CD4-positive, alpha-beta T cell treated with Interleukin-4 for 1 hour (primary cell): ENCODE results near the gene PLA2G15.
"Not testable (repeated sequence)": the region's sequence is repeated elsewhere in the genome, so short reads cannot be mapped to it uniquely, and the experiment has no call there.

ENCODE experiments used
- DNase-seq, 2 donors: peaks; one replicate each; pipeline ENCODE4 v3.0.0-alpha.2; 2020 to 2022

Gene PLA2G15

DNA sequence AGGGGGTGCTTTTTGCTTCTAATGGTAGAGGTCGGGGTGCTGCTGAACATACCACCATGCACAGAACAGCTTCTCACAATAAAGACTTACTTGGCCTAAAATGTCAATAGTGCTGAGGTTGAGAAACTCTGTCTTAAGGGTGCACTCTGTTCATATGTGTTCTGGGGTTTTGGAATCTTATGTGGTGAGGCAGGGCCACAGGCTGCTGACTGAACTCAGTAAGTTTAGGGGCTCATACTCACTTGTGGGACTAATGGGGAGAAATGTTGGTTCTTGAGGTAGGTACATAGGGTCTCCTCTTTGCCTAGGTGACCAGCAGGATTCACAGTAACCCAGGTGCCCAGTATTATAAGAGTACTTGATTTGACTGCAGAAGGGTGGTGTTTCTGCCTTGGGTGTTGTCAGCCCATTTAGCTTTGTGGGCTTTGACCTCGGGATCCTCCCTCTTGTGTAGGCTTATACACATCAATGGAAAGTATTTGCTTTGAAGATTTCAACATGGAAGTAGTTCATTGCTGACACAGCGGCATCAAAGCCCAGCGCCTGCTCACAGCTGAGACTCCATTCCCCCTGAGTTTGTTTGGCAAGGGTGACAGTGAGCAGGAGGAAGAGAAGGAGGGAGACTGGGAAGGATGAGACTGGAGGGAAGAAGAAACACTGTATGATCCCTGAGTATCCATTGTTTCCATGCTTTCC, 36.3 kb downstream of the PLA2G15 start:
- peak in 1 of 2 donors; percentile 44 for DNase-seq

- no peak for DNase-seq
These were observed 36.9 kb downstream of the PLA2G15 start for GRCh38 chr16:68282064-68282452.

- no peak for DNase-seq
These were observed 38.2 kb downstream of the PLA2G15 start for GRCh38 chr16:68283346-68283745.

DNA sequence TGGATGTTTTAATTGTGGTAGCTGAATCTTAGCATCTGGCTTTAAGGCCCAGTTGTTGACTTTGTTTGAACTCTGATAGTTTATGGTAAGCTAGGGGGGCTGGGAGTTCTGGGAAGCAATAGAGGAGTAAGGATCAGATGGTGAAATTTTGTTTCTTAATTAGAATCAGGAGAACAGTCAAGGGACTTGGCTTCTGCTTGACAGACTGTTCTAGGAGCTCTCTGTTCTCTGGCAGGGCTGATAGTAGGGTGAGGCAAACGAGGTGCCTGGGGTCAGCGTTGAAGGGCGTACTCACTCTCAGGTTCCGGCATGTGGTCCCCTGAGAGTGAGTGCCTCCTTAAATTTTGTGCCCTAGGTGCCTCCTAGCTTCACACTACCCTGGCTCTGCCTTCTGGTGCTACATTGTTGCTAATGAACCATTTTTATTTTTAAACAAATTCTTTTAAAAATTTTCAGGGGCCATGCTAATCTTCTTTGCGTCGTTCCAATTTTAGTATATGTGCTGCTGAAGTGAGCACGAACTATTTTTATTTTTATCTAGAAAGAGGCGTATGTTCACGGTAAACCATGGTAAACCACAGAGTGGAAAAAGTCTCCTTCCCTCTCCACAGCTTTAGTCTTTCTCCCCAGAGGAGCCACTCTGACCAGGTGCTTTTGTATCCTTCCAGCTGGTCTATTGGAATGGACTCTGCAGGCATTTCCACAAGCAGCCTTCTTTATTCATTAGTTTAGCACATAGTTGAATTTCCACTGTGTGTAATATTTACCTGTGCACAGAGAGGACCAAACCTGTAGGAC, 38.8 kb downstream of the PLA2G15 start:
- DNase-seq = peak in 1 of 2 donors; percentile 38

- DNase-seq = peak in 1 of 2 donors; percentile 55
These were observed 39.7 kb downstream of the PLA2G15 start for GRCh38 chr16:68284847-68285246.

GRCh38 chr16:68285683-68286082, 40.5 kb downstream of the PLA2G15 start:
- no peak for DNase-seq

DNA sequence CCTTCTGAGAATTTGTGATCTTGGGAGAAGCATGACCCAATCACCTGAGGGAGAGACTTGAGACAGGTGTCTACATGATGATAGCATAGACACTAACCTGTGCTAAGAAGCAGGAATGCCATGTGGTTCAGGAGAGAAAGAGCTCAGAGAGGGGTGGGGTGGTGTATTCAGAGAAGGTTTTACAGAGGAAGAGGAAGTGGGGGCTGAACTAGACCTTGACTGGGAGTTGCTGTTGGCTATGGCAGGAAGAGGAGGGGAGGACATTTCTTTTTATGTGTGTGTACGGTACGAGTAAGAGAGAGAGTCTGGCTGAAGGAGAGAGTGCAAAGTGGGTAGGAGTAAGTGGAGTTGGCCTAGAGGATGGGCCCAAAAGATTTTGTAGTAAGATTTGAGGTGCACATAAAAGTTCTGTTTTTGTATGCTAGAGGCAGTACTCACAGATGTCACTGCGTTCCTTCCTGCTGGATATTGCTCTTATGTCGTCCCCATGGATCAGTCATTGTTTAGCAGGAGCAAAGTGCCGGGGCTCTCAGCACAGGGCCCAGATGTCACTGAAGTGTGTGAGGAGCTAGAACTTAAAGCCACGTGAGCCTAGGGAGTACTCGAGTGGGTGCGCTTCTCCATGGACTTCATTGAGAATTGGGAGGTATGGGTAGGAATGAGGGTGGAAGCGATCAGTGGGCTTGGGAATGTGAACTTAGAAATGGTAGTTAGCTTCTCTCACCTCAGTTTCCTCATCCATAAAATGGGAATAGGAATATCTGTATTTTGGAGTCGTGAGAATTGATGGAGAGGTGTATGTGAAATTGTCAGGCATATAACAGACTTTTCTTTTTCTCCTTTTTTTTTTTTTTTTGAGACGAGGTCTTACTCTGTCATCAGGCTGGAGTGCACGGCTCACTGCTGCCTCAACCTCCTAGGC, 41.2 kb downstream of the PLA2G15 start:
- DNase-seq = peak; percentile 29 to 67

DNA sequence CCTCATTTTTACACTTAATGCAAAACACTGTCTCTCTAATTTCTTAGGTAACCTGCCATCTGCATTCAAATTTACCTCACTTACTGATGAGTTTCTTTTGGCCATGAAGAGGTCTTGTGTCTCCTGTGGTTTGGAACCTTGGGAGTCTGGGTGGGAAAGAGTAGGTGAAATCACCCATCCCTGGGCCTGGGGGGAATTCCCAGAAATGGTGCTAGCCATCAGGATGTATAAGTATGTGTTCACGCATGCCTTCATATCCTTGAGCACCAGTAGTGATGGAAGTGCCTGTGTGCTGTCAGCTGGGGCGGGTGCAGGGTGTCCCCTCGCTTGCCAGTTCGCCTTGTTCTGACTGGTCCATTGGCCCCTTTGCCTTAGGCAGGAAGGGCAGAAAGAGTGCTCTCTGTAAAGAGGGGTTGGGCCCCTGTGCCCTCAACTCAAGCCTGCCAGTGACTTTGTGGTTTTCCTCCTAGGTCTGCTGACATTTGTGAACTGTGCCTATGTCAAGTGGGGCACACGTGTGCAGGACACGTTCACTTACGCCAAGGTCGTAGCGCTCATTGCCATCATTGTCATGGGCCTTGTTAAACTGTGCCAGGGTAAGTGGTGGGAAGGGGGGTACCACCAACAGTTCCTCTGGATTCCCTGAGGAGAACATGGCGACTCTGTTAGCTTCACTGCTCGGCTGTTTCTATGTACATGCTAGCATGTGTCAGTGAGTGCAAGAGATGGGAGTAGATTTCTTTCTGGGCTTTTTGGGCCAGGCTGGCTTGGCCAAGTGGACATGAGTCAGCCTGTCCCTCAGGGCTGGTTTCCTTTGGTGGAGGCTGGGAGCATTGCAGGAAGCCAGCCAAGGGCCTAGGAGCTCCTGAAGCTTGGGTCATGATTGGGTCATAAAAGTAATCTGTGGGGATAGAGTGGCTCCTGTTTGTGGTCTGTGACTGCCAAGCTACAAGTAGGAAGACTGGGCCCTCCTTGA, 42.4 kb downstream of the PLA2G15 start:
- peak; percentile 50 to 65 for DNase-seq

- no peak for DNase-seq
These were observed 43.1 kb downstream of the PLA2G15 start for GRCh38 chr16:68288252-68288650.

DNA sequence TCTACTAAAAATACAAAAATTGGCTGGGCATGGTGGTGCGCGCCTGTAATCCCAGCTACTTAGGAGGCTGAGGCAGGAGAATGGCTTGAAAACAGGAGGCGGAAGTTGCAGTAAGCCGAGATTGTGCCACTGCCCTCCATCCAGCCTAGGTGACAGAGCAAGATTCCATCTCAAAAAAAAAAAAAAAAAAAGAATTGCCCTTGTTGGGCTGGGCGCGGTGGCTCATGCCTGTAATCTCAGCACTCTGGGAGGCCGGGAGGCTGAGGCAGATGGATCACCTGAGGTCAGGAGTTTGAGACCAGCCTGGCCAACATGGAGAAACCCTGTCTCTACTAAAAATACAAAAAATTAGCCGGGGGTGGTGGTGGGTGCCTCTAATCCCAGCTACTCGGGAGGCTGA, 43.6 kb downstream of the PLA2G15 start:
- DNase-seq = not testable (repeated sequence)

GRCh38 chr16:68289202-68289601, 44.0 kb downstream of the PLA2G15 start:
- DNase-seq = no peak

DNA sequence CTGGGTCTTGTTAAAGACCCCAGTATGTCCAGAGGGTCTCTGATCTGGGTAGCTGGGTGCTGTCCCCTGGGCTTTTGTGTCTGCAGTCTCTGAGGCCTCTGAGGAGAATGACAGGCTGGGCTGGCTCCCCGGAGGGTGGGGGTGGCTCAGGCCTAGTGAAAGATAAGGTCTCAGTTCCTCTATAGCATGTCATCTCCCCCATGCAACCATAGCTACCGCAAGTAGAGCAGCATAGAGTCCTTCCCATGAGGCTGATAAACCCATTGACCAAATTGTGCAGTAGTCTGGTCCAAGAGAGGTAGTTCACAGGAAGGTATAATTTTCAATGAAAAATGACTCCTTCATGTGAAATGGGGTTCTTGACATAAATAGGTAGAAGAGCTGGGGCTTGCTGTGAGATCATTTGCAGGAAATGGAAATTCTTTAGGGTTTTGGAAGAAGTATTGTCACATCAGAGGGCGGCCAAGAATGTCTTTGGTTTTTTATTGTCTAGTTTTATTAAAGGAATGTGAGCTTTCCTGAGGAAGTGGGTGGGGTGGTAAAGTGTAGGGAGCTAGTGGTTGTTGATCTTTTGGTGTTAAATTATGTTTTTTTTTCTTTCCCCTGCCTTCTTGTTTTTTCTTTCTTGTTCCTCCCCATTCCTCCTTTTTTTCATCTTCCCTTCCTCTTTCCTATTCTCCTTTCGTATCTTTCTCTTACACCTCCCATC, 44.6 kb downstream of the PLA2G15 start:
- peak; percentile 68 to 71 for DNase-seq

GRCh38 chr16:68290450-68290849, 45.3 kb downstream of the PLA2G15 start:
- DNase-seq = no peak

DNA sequence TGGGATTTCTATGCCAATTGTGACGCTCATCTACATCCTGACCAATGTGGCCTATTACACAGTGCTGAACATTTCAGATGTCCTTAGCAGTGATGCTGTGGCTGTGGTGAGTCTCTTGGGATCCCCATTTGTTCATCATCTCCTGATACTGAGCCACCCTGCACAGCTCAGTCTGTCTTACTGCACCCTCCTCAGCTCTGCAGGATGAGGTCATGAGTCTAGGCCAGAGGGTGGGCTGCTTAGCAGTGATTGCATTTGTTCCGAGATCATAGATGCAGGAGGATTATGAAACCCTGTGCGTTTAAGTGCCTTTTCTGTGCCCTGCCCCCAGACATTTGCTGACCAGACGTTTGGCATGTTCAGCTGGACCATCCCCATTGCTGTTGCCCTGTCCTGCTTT, 46.1 kb downstream of the PLA2G15 start:
- DNase-seq = no peak

- no peak for DNase-seq
These were observed 47.3 kb downstream of the PLA2G15 start for GRCh38 chr16:68292425-68292824.

DNA sequence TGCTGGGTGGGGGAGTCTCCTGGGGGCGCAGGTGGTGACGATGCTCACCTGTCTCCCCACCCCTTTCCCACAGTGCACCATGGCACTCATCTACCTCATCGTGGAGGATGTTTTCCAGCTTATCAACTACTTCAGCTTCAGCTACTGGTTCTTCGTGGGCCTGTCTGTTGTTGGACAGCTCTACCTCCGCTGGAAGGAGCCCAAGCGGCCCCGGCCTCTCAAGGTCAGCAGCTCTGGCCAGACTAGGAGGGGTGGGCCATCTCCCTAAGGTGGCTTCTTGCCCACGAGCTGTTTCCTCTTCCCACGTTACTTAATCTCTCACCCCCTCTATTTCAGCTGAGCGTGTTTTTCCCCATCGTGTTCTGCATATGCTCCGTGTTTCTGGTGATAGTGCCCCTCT, 51.1 kb downstream of the PLA2G15 start:
- no peak for DNase-seq

- no peak for DNase-seq
These were observed 51.5 kb downstream of the PLA2G15 start for GRCh38 chr16:68296693-68297092.

GRCh38 chr16:68297908-68298307, 52.7 kb downstream of the PLA2G15 start:
- DNase-seq = no peak

- no peak for DNase-seq
These were observed 53.1 kb downstream of the PLA2G15 start for GRCh38 chr16:68298312-68298711.

DNA sequence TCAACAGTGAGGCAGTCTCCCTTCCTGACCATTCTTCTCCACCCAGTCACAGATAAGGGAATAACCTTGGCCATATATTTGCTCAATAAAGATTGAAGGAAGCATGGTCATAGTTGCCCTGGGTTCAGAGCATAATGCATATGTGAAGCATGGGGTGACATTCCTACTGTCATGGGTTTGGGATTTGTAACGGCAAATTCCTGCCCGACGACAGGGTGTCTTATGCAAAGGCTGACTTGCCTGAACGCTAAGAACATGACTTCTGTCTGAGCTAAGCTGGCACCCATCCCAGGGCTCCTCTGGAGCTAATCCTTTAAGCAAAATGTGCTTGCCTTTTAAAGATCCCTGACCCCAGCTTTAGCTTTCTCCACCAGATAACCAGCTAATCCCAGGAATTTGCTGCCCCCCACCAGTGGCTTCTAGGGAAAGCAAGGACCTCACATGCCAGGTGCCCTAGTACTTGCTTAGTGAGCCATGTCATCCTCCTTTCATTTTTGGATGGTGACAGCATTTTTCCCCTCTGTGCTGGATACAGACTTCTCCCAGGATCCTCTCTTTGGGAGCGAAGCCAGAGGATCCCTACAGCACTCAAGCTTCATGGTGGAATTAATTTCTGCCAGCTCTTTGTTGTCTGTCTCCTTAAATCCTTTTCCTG, 53.9 kb downstream of the PLA2G15 start:
- DNase-seq = no peak
